Stimulated activated effector memory CD8-positive, alpha-beta T cell treated with anti-CD3 and anti-CD28 coated beads, Interleukin-12 subunit alpha, Interleukin-12 subunit beta, amount 100 ng/mL, for 72 hours (primary cell): ENCODE results near the gene STK36.

ENCODE experiments used
- ATAC-seq: fragments of 150-1000 bp; cut with Tn5 transposase; 2 replicates; pipeline ENCODE4 v1.10.0; 2021
- DNase-seq, 2 donors: peaks; one replicate each; pipeline ENCODE4 v3.0.0; 2021 to 2022; ENCODE audit warnings: low spot score in 2 of 2
- H3K27ac Mint-ChIP-seq: one replicate; pipeline ENCODE4 v1.8.0; 2022; ENCODE audit warnings: mild to moderate bottlenecking, mixed read lengths
- H3K36me3 Mint-ChIP-seq: one replicate; pipeline ENCODE4 v1.8.0; 2022; ENCODE audit warnings: mild to moderate bottlenecking, mixed read lengths
- H3K4me1 Mint-ChIP-seq: one replicate; pipeline ENCODE4 v1.8.0; 2022; ENCODE audit warnings: mixed read lengths
- H3K4me3 Mint-ChIP-seq: one replicate; pipeline ENCODE4 v1.8.0; 2022; ENCODE audit warnings: mild to moderate bottlenecking, mixed read lengths
- H3K9me3 Mint-ChIP-seq: one replicate; pipeline ENCODE4 v1.8.0; 2022; ENCODE audit warnings: mixed read lengths

STK36 gene

GRCh38 chr2:218671654-218672566, at the start of gene STK36, which contains the start of gene RNF25:
Gene STK36 (plus strand): TSS chr2:218672086. CDS start chr2:218672830, 744 bp downstream.
Gene RNF25 (minus strand): TSS chr2:218672002. CDS start chr2:218671970, 32 bp downstream.
- DNase-seq, result peak; percentile 59 to 89
- H3K36me3 Mint-ChIP-seq, result peaks cover 28% of the 10 kb centered on the region
- peaks cover 23% of the 10 kb centered on the region for H3K4me1 Mint-ChIP-seq
- H3K27ac Mint-ChIP-seq, result peak within 1 kb of the TSS; percentile 99
- ATAC-seq, result peak; percentile 97
- no peaks in the 10 kb centered on the region for H3K9me3 Mint-ChIP-seq
- peak within 1 kb of the TSS; percentile 100 for H3K4me3 Mint-ChIP-seq

GRCh38 chr2:218622606-218623365, 49.1 kb upstream of the STK36 start:
- Mint-ChIP-seq H3K4me3 (no peak overlapping the region), H3K27ac (no peak overlapping the region), H3K36me3 (no peaks in the 10 kb centered on the region), H3K4me1 (peaks cover under 1% of the 10 kb centered on the region), H3K9me3 (no peaks in the 10 kb centered on the region)
- no peak for DNase-seq
- ATAC-seq, result no peak

- Mint-ChIP-seq H3K9me3 (no peaks in the 10 kb centered on the region), H3K4me3 (no peak overlapping the region), H3K36me3 (no peaks in the 10 kb centered on the region), H3K27ac (no peak overlapping the region), H3K4me1 (peaks cover 6% of the 10 kb centered on the region)
- DNase-seq (no peak), ATAC-seq (no peak)
Observed at GRCh38 chr2:218623366-218623705, 48.5 kb upstream of the STK36 start.

- H3K4me1 Mint-ChIP-seq, result peaks cover 6% of the 10 kb centered on the region
- H3K27ac Mint-ChIP-seq, result no peak overlapping the region
- DNase-seq (no peak), ATAC-seq (no peak)
- no peaks in the 10 kb centered on the region for H3K9me3 Mint-ChIP-seq
- H3K4me3 Mint-ChIP-seq, result no peak overlapping the region
- H3K36me3 Mint-ChIP-seq, result no peaks in the 10 kb centered on the region
Observed at GRCh38 chr2:218626369-218626768, 45.5 kb upstream of the STK36 start.

GRCh38 chr2:218627939-218628338, 43.9 kb upstream of the STK36 start:
- no peaks in the 10 kb centered on the region for H3K36me3 Mint-ChIP-seq
- peak; percentile 87 for ATAC-seq
- no peak overlapping the region for H3K27ac Mint-ChIP-seq

GRCh38 chr2:218631837-218632236, 40.0 kb upstream of the STK36 start:
- H3K4me1 Mint-ChIP-seq, result peaks cover 6% of the 10 kb centered on the region
- ATAC-seq, result no peak
- H3K27ac Mint-ChIP-seq, result peak overlapping the region; percentile 23
- H3K9me3 Mint-ChIP-seq, result no peaks in the 10 kb centered on the region
- DNase-seq, result no peak
- peaks cover 34% of the 10 kb centered on the region for H3K36me3 Mint-ChIP-seq
- H3K4me3 Mint-ChIP-seq, result no peak overlapping the region

More at GRCh38 chr2:218627939-218628338, 43.9 kb upstream of the STK36 start:
- DNase-seq, result no peak
- Mint-ChIP-seq H3K9me3 (no peaks in the 10 kb centered on the region), H3K4me1 (peaks cover 6% of the 10 kb centered on the region), H3K4me3 (no peak overlapping the region)

- H3K4me1 Mint-ChIP-seq, result no peaks in the 10 kb centered on the region
- peaks cover 73% of the 10 kb centered on the region for H3K36me3 Mint-ChIP-seq
- no peak overlapping the region for H3K27ac Mint-ChIP-seq
- DNase-seq (no peak), ATAC-seq (no peak)
- H3K4me3 Mint-ChIP-seq, result no peak overlapping the region
- H3K9me3 Mint-ChIP-seq, result no peaks in the 10 kb centered on the region
Observed at GRCh38 chr2:218635719-218636118, 36.2 kb upstream of the STK36 start.

- no peak overlapping the region for H3K27ac Mint-ChIP-seq
- H3K36me3 Mint-ChIP-seq, result peaks cover 94% of the 10 kb centered on the region
- no peak for DNase-seq
- no peaks in the 10 kb centered on the region for H3K9me3 Mint-ChIP-seq
- H3K4me3 Mint-ChIP-seq, result no peak overlapping the region
- no peaks in the 10 kb centered on the region for H3K4me1 Mint-ChIP-seq
- ATAC-seq, result no peak
Observed at GRCh38 chr2:218638372-218638771, 33.5 kb upstream of the STK36 start.

- peaks cover 93% of the 10 kb centered on the region for H3K36me3 Mint-ChIP-seq
- H3K9me3 Mint-ChIP-seq, result no peaks in the 10 kb centered on the region
- ATAC-seq, result no peak
Observed at GRCh38 chr2:218642121-218642656, 29.7 kb upstream of the STK36 start.

GRCh38 chr2:218642786-218643185, 29.1 kb upstream of the STK36 start:
- Mint-ChIP-seq H3K27ac (no peak overlapping the region), H3K36me3 (peaks cover 93% of the 10 kb centered on the region), H3K4me3 (no peak overlapping the region), H3K4me1 (peaks cover under 1% of the 10 kb centered on the region), H3K9me3 (no peaks in the 10 kb centered on the region)
- DNase-seq, result no peak
- ATAC-seq, result peak; percentile 14

More at GRCh38 chr2:218642121-218642656, 29.7 kb upstream of the STK36 start:
- H3K4me3 Mint-ChIP-seq, result no peak overlapping the region
- H3K4me1 Mint-ChIP-seq, result no peaks in the 10 kb centered on the region
- no peak for DNase-seq
- H3K27ac Mint-ChIP-seq, result no peak overlapping the region

GRCh38 chr2:218643751-218644310, 28.1 kb upstream of the STK36 start:
- ATAC-seq (no peak), DNase-seq (no peak)
- Mint-ChIP-seq H3K27ac (peak overlapping the region; percentile 23), H3K4me3 (no peak overlapping the region), H3K9me3 (no peaks in the 10 kb centered on the region), H3K36me3 (peaks cover 93% of the 10 kb centered on the region), H3K4me1 (peaks cover 11% of the 10 kb centered on the region)

- ATAC-seq (no peak), DNase-seq (no peak)
- H3K4me1 Mint-ChIP-seq, result peaks cover 11% of the 10 kb centered on the region
- no peaks in the 10 kb centered on the region for H3K9me3 Mint-ChIP-seq
- H3K27ac Mint-ChIP-seq, result peak overlapping the region; percentile 23
- H3K4me3 Mint-ChIP-seq, result no peak overlapping the region
- H3K36me3 Mint-ChIP-seq, result peaks cover 93% of the 10 kb centered on the region
Observed at GRCh38 chr2:218644721-218645120, 27.2 kb upstream of the STK36 start.

- H3K27ac Mint-ChIP-seq, result peak overlapping the region; percentile 23
- H3K36me3 Mint-ChIP-seq, result peaks cover 93% of the 10 kb centered on the region
- no peak overlapping the region for H3K4me3 Mint-ChIP-seq
- no peaks in the 10 kb centered on the region for H3K9me3 Mint-ChIP-seq
- ATAC-seq (no peak), DNase-seq (no peak)
- peaks cover 11% of the 10 kb centered on the region for H3K4me1 Mint-ChIP-seq
Observed at GRCh38 chr2:218645126-218645525, 26.8 kb upstream of the STK36 start.

GRCh38 chr2:218648088-218648786, 23.6 kb upstream of the STK36 start:
- H3K9me3 Mint-ChIP-seq, result no peaks in the 10 kb centered on the region
- H3K4me3 Mint-ChIP-seq, result no peak overlapping the region
- H3K27ac Mint-ChIP-seq, result peak overlapping the region; percentile 38
- H3K4me1 Mint-ChIP-seq, result peaks cover 11% of the 10 kb centered on the region
- DNase-seq, result peak in 1 of 2 donors; percentile 66
- ATAC-seq, result peak; percentile 74
- peaks cover 97% of the 10 kb centered on the region for H3K36me3 Mint-ChIP-seq

- Mint-ChIP-seq H3K4me1 (peaks cover 11% of the 10 kb centered on the region), H3K9me3 (no peaks in the 10 kb centered on the region), H3K27ac (peak overlapping the region; percentile 38), H3K4me3 (no peak overlapping the region), H3K36me3 (peaks cover 100% of the 10 kb centered on the region)
- DNase-seq, result no peak
- ATAC-seq, result peak; percentile 12
Observed at GRCh38 chr2:218648787-218649100, 23.1 kb upstream of the STK36 start.
